ENCODE data around the gene RAB30. TPM values are rescaled to one million over a fixed set of nuclear protein-coding genes. Genes with fewer than 3 reads are reported as not detected.

RAB30 gene
- total RNA-seq, 4 donors from 2014 or later: 18.7 to 36.6 (median 27.5) TPM

- WGBS, 2 donors (ENCODE audit: low coverage in 1 of 2): 92 to 100% methylated on average over 2 of the region's 2 CpGs
- no peak for ATAC-seq
- Histone ChIP-seq H3K36me3 (no peaks in the 10 kb centered on the region), H3K4me3 (no peak overlapping the region), H3K27me3 (no peaks in the 10 kb centered on the region), H3K9me3 (no peaks in the 10 kb centered on the region), H3K27ac (no peak overlapping the region), H3K4me1 (peaks cover 0 to 57% (median 9%) of the 10 kb centered on the region in 3 donors)
- TF ChIP-seq CTCF (IDR thresholded peaks at IDR 0.05) (no peak), POLR2A (IDR thresholded peaks at IDR 0.05) (no peak), EP300 (IDR thresholded peaks at IDR 0.05) (no peak), POLR2AphosphoS5 (IDR thresholded peaks at IDR 0.05) (no peak)
Observed at GRCh38 chr11:83027794-83028193, 43.9 kb downstream of the RAB30 start.

GRCh38 chr11:83027289-83027688 lies 44.4 kb downstream of the RAB30 start:
- no peak for ATAC-seq
- H3K27ac ChIP-seq: no peak overlapping the region
- no peaks in the 10 kb centered on the region for H3K9me3 ChIP-seq
- no peak overlapping the region for H3K4me3 ChIP-seq
- TF ChIP-seq POLR2AphosphoS5 (IDR thresholded peaks at IDR 0.05) (no peak), POLR2A (IDR thresholded peaks at IDR 0.05) (no peak), EP300 (IDR thresholded peaks at IDR 0.05) (no peak), CTCF (IDR thresholded peaks at IDR 0.05) (no peak)
- H3K36me3 ChIP-seq: no peaks in the 10 kb centered on the region
- H3K27me3 ChIP-seq: no peaks in the 10 kb centered on the region
- peaks cover 0 to 52% (median 9%) of the 10 kb centered on the region in 3 donors for H3K4me1 ChIP-seq
- 87 to 92% methylated on average over 2 to 4 of the region's 5 CpGs for WGBS, 2 donors (ENCODE audit: low coverage in 1 of 2)

GRCh38 chr11:83026229-83026628 lies 45.5 kb downstream of the RAB30 start:
- Histone ChIP-seq H3K27ac (no peak overlapping the region), H3K9me3 (no peaks in the 10 kb centered on the region), H3K36me3 (no peaks in the 10 kb centered on the region), H3K27me3 (no peaks in the 10 kb centered on the region), H3K4me1 (peaks cover 0 to 51% (median 0%) of the 10 kb centered on the region in 3 donors), H3K4me3 (no peak overlapping the region)
- no peak for TF ChIP-seq EP300 (IDR thresholded peaks at IDR 0.05)
- TF ChIP-seq POLR2A (IDR thresholded peaks at IDR 0.05): no peak
- TF ChIP-seq CTCF (IDR thresholded peaks at IDR 0.05): no peak
- no peak for TF ChIP-seq POLR2AphosphoS5 (IDR thresholded peaks at IDR 0.05)
- ATAC-seq: no peak
- WGBS, 2 donors (ENCODE audit: low coverage in 1 of 2): 87 to 94% methylated on average over 4 of the region's 4 CpGs

- WGBS, 2 donors (ENCODE audit: low coverage in 1 of 2): 30 to 65% methylated on average over 2 of the region's 2 CpGs
- no peaks in the 10 kb centered on the region for H3K9me3 ChIP-seq
- no peak overlapping the region for H3K27ac ChIP-seq
- H3K4me1 ChIP-seq: peaks cover 0 to 52% (median 0%) of the 10 kb centered on the region in 3 donors
- ATAC-seq: peak; percentile 44
- no peaks in the 10 kb centered on the region for H3K36me3 ChIP-seq
- TF ChIP-seq EP300 (IDR thresholded peaks at IDR 0.05): no peak
- no peak for TF ChIP-seq POLR2AphosphoS5 (IDR thresholded peaks at IDR 0.05)
- TF ChIP-seq POLR2A (IDR thresholded peaks at IDR 0.05): no peak
- TF ChIP-seq CTCF (IDR thresholded peaks at IDR 0.05): no peak
- no peak overlapping the region for H3K4me3 ChIP-seq
- H3K27me3 ChIP-seq: no peaks in the 10 kb centered on the region
Observed at GRCh38 chr11:83025267-83025704, 46.4 kb downstream of the RAB30 start.

GRCh38 chr11:83024270-83024854 lies 47.3 kb downstream of the RAB30 start:
- Histone ChIP-seq H3K4me3 (no peak overlapping the region), H3K27me3 (no peaks in the 10 kb centered on the region), H3K36me3 (no peaks in the 10 kb centered on the region), H3K4me1 (peaks cover 0 to 61% (median 0%) of the 10 kb centered on the region in 3 donors), H3K9me3 (no peaks in the 10 kb centered on the region), H3K27ac (no peak overlapping the region)
- 81 to 94% methylated on average over 3 of the region's 3 CpGs for WGBS, 2 donors (ENCODE audit: low coverage in 1 of 2)
- ATAC-seq: no peak
- TF ChIP-seq CTCF (IDR thresholded peaks at IDR 0.05): no peak
- no peak for TF ChIP-seq EP300 (IDR thresholded peaks at IDR 0.05)
- TF ChIP-seq POLR2AphosphoS5 (IDR thresholded peaks at IDR 0.05): no peak
- no peak for TF ChIP-seq POLR2A (IDR thresholded peaks at IDR 0.05)

All from gastroesophageal sphincter (tissue), 4 donors.